Jurkat, Clone E6-1 (cell line): ENCODE results near the gene ADAMTS10.
A peak's percentile ranks its signal among the peaks of the same experiment; 100 is the strongest.
"Not testable (repeated sequence)": the region's sequence is repeated elsewhere in the genome, so short reads cannot be mapped to it uniquely, and the experiment has no call there.

Experiments used
- DNase-seq: peaks from one replicate; pipeline ENCODE4 v3.0.0-alpha.2; 2011; ENCODE audit warnings: low read depth, low spot score
- H3K4me3 ChIP-seq: 2 replicates; pipeline ENCODE4 v1.5.1; 2011; ENCODE audit warnings: mild to moderate bottlenecking, low read length, control low read depth, moderate library complexity

Gene ADAMTS10

GRCh38 chr19:8629996-8630683, 19.6 kb upstream of the ADAMTS10 start, which contains the start of gene NFILZ:
Gene NFILZ (plus strand): TSS chr19:8630633. CDS start chr19:8676766, 46,133 bp downstream.
- no peak within 1 kb of the TSS for H3K4me3 ChIP-seq
- no peak for DNase-seq

- no peak for DNase-seq
- H3K4me3 ChIP-seq, result no peak overlapping the region
Measured at GRCh38 chr19:8629184-8629583, 18.7 kb upstream of the ADAMTS10 start.

- H3K4me3 ChIP-seq, result no peak overlapping the region
- DNase-seq, result no peak
Measured at GRCh38 chr19:8626842-8627241, 16.3 kb upstream of the ADAMTS10 start.

DNA sequence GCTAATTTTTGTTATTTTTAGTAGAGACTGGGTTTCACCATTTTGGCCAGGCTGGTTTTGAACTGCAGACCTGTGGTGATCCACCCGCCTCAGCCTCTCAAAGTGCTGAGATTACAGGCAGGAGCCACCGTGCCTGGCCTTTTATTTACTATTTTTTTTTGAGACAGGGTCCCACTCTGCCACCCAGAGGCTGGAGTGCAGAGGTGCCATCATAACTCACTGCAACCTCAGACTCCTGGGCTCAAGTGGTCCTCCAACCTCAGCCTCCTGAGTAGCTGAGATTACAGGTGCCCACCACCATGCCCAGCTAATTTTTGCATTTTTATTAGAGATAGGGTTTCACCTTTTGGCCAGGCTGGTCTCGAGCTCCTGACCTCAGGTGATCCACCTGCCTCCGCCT, 12.4 kb upstream of the ADAMTS10 start:
- DNase-seq, H3K4me3 ChIP-seq: not testable (repeated sequence)

DNA sequence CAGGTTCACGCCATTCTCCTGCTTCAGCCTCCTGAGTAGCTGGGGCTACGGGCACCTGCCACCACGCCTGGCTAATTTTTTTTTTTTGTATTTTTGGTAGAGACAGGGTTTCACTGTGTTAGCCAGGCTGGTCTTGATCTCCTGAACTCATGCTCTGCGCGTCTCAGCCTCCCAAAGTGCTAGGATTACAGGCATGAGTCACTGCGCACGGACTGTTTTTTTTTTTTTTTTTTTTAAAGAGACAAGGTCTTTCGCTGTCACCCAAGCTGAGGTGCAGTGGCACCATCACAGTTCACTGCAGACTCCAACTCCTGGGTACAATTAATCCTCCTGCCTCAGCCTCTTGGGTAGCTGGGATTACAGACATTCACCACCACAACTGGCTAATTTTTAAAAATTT, 8.2 kb upstream of the ADAMTS10 start:
- H3K4me3 ChIP-seq, result no peak overlapping the region
- DNase-seq, result no peak

DNA sequence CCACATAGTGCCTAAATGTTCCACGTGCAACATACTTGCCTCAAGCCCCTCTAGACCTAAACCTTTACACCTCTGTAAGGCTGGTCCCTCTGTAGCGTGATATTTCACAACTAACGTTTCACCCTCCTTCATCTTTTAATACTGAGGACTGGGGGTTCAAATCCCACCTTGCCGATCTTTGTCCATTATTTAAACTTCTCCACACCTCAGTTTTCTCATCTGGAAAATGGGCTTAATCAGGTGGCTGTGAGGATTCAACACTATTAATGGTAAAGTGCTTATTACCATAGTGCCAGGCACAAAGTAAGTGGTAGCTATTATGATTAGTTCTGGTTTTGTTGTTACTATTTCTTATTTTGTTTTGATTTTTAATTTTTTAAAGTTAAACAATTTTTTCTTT, 7.5 kb upstream of the ADAMTS10 start:
- no peak for DNase-seq
- no peak overlapping the region for H3K4me3 ChIP-seq

DNA sequence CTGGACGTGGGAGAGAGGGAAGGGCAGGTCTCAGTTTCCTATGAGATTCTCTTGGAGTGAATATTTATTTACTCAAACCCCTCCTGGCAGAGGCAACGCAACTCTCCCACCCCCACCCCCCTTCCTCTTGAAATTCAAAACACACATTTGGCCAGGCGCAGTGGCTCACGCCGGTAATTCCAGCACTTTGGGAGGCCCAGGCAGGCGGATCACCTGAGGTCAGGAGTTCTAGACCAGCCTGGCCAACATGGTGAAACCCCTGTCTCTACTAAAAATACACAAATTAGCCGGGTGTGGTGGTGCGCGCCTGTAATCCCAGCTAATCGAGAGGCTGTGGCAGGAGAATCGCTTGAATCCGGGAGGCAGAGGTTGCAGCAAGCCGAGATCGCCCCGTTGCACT, 6.8 kb upstream of the ADAMTS10 start:
- H3K4me3 ChIP-seq, DNase-seq: not testable (repeated sequence)

DNA sequence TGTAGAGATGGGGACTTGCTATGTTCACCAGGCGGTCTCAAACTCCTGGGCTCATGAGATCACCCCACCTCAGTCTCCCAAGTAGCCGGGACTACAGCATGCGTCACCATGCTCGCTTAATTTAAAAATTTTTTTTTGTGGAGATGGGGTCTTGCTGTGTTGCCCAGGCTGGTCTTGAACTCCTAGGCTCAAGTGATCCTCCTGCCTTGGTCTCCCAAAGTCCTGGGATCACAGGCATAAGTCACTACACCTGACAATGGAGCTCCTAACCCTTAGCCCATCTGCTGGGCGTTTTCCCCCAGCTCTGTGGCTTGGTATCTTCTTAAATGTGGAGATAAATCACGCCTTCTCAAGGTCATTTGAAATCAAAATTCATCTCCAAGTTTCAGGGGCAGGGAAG, 6.3 kb upstream of the ADAMTS10 start:
- no peak overlapping the region for H3K4me3 ChIP-seq
- DNase-seq, result no peak

- no peak overlapping the region for H3K4me3 ChIP-seq
- DNase-seq, result peak; percentile 37
Measured at GRCh38 chr19:8615813-8616596, 5.5 kb upstream of the ADAMTS10 start.

GRCh38 chr19:8615024-8615423, 4.5 kb upstream of the ADAMTS10 start:
- no peak for DNase-seq
- H3K4me3 ChIP-seq, result no peak overlapping the region

DNA sequence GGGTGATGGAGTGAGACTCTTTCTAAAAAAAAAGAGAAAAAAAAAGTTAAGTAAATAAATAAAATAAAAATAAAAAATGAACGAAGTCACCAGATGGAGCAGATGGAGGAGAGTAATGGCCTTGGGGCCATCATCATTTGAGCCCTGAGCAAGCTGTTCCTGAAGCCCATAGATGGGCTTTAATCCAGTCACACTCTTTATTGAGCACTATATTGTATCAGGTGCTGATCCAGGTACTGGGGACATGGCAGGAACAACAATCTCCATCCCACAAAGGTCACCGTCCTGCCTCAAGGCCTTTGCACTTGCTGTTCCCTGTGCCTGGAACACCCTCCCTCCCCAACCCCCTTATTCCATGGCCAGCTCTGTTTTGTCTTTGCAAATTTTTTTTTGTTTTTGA, 3.9 kb upstream of the ADAMTS10 start:
- H3K4me3 ChIP-seq, result no peak overlapping the region
- DNase-seq, result no peak

DNA sequence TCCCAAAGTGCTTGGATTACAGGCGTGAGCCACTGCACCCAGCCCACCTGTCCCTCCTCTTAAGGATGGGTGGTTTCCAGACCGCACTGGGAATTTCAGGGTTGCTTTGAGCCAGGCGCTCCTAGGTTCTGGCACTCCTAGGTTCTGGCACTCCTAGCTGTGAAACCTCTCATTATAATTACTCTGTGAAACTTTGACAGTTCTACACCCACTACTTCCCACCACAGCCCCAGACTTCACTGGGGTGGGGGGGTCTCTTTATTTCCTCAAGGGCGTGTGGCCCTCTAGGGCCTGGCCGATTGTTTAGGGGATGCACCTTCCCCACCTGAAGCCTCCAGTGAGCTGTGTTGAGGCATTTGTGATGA, 2.3 kb upstream of the ADAMTS10 start:
- no peak overlapping the region for H3K4me3 ChIP-seq
- no peak for DNase-seq

- no peak overlapping the region for H3K4me3 ChIP-seq
- no peak for DNase-seq
Measured at GRCh38 chr19:8611877-8612806, 1.6 kb upstream of the ADAMTS10 start.

DNA sequence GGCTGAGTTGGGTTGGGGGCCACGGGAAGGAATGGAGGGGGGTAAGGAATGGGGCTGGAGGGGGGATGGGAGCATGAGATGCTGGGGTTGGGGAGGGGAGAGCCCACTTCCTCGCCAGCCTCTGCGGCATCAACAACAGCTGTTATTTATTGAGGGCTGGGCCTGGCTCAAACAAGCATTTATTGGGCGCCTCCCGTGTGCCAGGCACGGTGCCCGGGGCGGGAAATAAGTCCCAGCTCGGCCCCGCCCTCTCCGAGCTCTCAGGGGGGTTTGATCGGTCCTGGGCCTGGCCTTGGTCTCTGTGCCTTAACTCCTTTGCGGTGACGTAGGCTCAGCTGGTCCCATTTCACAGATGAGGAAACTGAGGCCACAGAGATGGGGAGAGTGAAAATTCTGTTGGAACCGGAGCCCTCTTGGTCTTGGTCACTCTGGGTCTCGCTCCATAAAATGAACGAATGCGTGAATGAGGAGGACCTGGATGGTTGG, 919 bp upstream of the ADAMTS10 start:
- peak; percentile 29 for DNase-seq
- no peak overlapping the region for H3K4me3 ChIP-seq

DNA sequence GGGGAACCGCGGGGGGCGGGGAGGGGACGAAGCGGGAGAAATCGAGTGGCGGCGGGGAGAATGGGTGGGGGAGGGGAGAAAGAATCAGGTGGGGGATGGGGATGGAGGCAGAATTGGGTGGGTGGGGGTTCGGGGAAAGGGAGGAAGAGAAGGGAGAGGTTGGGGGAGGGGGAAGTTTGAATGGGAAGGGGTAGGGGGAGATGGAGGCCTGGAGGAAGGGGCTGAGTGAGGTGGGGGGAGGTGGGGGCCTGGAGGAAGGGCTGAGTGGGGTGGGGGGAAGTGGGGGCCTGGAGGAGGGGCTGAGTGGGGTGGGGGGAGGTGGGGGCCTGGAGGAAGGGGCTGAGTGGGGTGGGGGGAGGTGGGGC, 403 bp upstream of the ADAMTS10 start:
- no peak overlapping the region; the same call in 1 of the 2 replicates for H3K4me3 ChIP-seq
- no peak for DNase-seq

- H3K4me3 ChIP-seq, result peak overlapping the region; percentile 81
- DNase-seq, result no peak
Measured at GRCh38 chr19:8609279-8610040, 1.1 kb downstream of the ADAMTS10 start.

GRCh38 chr19:8608941-8609278, 1.6 kb downstream of the ADAMTS10 start:
- no peak overlapping the region for H3K4me3 ChIP-seq
- no peak for DNase-seq

- H3K4me3 ChIP-seq, result no peak overlapping the region
- no peak for DNase-seq
Measured at GRCh38 chr19:8607386-8607785, 3.1 kb downstream of the ADAMTS10 start.

GRCh38 chr19:8605514-8605913, 5.0 kb downstream of the ADAMTS10 start:
- H3K4me3 ChIP-seq, result no peak overlapping the region
- DNase-seq, result no peak
